Progenitor cell of endocrine pancreas (in vitro differentiated cells): ENCODE results near the gene RGP1. TPM values are rescaled to one million over a fixed set of nuclear protein-coding genes. Genes with fewer than 3 reads are reported as not detected.

Experiments used
- DNase-seq: peaks from one replicate; pipeline ENCODE4 v3.0.0; 2021; ENCODE audit warnings: low spot score; ENCODE audit not compliant: unreplicated experiment
- H3K27ac Mint-ChIP-seq: 2 replicates; pipeline ENCODE4 v1.8.0; 2021; ENCODE audit warnings: mild to moderate bottlenecking, moderate library complexity, mixed read lengths
- H3K27me3 Mint-ChIP-seq: 2 replicates; pipeline ENCODE4 v1.8.0; 2021; ENCODE audit warnings: mixed read lengths
- H3K36me3 Mint-ChIP-seq: 2 replicates; pipeline ENCODE4 v1.8.0; 2022; ENCODE audit warnings: mixed read lengths; ENCODE audit not compliant: insufficient read depth
- H3K4me1 Mint-ChIP-seq: 2 replicates; pipeline ENCODE4 v1.8.0; 2021; ENCODE audit warnings: low read depth, mixed read lengths
- H3K4me3 Mint-ChIP-seq: 2 replicates; pipeline ENCODE4 v1.8.0; 2021; ENCODE audit warnings: low read depth, mild to moderate bottlenecking, moderate library complexity, mixed read lengths
- H3K9me3 Mint-ChIP-seq: 2 replicates; pipeline ENCODE4 v1.8.0; 2021; ENCODE audit warnings: low read depth, mixed read lengths
- total RNA-seq: library from RNA; stranded (reverse); gene quantifications from 2 replicates; pipeline ENCODE4 v1.2.1, GENCODE V29; 2021
- TF ChIP-seq, protein P1 (sequence below): fragments of 200-600 bp; sonication (generic); IDR thresholded peaks from one replicate; pipeline ENCODE4 v1.5.0; 2021; ENCODE audit warnings: antibody characterized with exemption, mild to moderate bottlenecking; ENCODE audit not compliant: unreplicated experiment

RGP1 gene
- total RNA-seq, 1 donor from 2014 or later = 40.0 TPM

DNA sequence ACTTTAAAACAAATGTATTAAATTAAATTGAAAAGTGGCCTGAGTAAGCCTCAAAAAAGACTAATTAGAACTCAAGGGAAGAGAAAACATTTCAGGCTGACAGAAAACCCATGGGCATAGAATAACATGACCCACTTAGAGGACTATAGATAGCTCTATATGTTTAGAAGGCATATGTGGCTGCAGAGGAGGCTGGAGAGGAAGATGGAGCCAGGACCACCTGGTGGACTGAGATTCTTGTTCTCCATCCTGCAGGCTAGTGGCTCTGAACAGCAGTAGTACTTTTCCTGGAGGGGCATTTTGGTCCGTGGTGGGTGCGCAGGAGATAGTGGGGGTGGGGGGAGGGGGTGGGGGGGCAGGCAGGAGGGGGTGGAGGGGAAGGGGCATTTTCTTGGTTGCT, 32.0 kb downstream of the RGP1 start:
- TF ChIP-seq, protein P1, sequence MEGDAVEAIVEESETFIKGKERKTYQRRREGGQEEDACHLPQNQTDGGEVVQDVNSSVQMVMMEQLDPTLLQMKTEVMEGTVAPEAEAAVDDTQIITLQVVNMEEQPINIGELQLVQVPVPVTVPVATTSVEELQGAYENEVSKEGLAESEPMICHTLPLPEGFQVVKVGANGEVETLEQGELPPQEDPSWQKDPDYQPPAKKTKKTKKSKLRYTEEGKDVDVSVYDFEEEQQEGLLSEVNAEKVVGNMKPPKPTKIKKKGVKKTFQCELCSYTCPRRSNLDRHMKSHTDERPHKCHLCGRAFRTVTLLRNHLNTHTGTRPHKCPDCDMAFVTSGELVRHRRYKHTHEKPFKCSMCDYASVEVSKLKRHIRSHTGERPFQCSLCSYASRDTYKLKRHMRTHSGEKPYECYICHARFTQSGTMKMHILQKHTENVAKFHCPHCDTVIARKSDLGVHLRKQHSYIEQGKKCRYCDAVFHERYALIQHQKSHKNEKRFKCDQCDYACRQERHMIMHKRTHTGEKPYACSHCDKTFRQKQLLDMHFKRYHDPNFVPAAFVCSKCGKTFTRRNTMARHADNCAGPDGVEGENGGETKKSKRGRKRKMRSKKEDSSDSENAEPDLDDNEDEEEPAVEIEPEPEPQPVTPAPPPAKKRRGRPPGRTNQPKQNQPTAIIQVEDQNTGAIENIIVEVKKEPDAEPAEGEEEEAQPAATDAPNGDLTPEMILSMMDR = no peak
- no peak overlapping the region for H3K4me3 Mint-ChIP-seq
- H3K36me3 Mint-ChIP-seq = peaks cover 14% of the 10 kb centered on the region
- no peak overlapping the region for H3K27ac Mint-ChIP-seq
- peaks cover 6% of the 10 kb centered on the region for H3K4me1 Mint-ChIP-seq
- H3K9me3 Mint-ChIP-seq = no peaks in the 10 kb centered on the region
- no peak for DNase-seq
- H3K27me3 Mint-ChIP-seq = no peaks in the 10 kb centered on the region

DNA sequence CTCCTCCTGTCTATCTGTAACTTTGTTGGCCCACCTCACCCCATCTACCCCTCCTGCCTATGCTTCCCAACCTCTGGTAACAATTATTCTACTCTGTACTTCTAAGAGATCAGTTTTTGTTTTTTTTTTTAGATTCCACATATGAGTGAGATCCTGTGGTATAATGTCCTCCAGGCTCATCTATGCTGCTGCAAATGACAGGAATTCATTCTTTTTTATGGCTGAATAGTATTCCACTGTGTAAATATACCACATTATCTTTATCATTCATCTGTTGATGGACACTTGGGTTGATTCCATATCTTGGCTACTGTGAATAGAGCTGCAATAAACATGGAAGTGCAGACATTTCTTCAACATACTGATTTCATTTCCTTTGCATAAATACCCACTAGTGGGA, 34.3 kb downstream of the RGP1 start:
- H3K4me1 Mint-ChIP-seq = peaks cover 5% of the 10 kb centered on the region

DNA sequence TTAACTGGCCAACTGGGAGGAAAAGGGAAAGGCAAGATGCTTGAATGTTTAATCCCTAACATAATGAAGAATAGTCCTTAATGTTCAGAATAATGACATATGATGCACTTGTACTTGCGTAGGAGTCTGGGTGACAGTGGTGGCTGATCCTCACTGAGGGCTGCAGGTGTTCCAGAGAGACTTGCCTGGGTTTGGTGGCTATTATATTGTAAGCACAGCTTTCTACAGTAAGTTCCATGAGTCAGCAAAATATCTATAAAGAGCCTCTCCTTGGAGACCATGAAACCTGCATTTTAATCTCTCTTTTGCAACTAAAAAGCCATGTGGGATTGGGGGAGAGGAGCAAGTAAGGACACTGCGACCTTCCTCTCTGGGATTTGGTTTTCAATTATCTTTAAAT, 40.5 kb downstream of the RGP1 start:
- H3K27me3 Mint-ChIP-seq = peaks cover 3% of the 10 kb centered on the region
- no peak overlapping the region for H3K27ac Mint-ChIP-seq
- no peaks in the 10 kb centered on the region for H3K9me3 Mint-ChIP-seq
- H3K4me1 Mint-ChIP-seq = peaks cover 8% of the 10 kb centered on the region
- peaks cover 7% of the 10 kb centered on the region for H3K36me3 Mint-ChIP-seq
- H3K4me3 Mint-ChIP-seq = no peak overlapping the region
- TF ChIP-seq, protein P1 = no peak
- DNase-seq = no peak

More for the DNA sequence above, 34.3 kb downstream of the RGP1 start:
- no peak for DNase-seq
- Mint-ChIP-seq H3K27ac (no peak overlapping the region), H3K27me3 (no peaks in the 10 kb centered on the region), H3K36me3 (peaks cover 14% of the 10 kb centered on the region), H3K4me3 (no peak overlapping the region), H3K9me3 (no peaks in the 10 kb centered on the region)
- TF ChIP-seq, protein P1 = no peak

DNA sequence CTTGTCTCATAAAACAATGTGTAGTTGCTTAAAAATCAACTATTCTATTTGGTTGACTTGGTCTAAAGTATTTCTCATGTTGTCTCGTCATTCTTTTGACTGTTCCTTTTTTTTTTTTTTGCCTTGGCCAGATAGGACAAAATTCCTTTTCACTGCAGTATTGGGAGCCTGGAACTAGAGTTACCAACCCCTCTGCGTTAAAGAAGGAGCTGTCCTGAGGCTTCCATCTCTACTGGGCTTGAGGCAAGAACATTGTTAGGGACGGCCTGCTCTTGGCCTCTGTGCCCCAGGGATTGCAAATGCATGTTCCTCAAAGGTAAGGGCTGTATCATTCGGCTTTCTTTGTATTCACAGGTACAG, 40.9 kb downstream of the RGP1 start:
- H3K4me1 Mint-ChIP-seq = peaks cover 8% of the 10 kb centered on the region
- no peak overlapping the region for H3K4me3 Mint-ChIP-seq
- H3K27ac Mint-ChIP-seq = peak overlapping the region; percentile 70
- H3K27me3 Mint-ChIP-seq = peaks cover 3% of the 10 kb centered on the region
- peaks cover 6% of the 10 kb centered on the region for H3K36me3 Mint-ChIP-seq
- H3K9me3 Mint-ChIP-seq = no peaks in the 10 kb centered on the region
- TF ChIP-seq, protein P1 = no peak
- DNase-seq = no peak

DNA sequence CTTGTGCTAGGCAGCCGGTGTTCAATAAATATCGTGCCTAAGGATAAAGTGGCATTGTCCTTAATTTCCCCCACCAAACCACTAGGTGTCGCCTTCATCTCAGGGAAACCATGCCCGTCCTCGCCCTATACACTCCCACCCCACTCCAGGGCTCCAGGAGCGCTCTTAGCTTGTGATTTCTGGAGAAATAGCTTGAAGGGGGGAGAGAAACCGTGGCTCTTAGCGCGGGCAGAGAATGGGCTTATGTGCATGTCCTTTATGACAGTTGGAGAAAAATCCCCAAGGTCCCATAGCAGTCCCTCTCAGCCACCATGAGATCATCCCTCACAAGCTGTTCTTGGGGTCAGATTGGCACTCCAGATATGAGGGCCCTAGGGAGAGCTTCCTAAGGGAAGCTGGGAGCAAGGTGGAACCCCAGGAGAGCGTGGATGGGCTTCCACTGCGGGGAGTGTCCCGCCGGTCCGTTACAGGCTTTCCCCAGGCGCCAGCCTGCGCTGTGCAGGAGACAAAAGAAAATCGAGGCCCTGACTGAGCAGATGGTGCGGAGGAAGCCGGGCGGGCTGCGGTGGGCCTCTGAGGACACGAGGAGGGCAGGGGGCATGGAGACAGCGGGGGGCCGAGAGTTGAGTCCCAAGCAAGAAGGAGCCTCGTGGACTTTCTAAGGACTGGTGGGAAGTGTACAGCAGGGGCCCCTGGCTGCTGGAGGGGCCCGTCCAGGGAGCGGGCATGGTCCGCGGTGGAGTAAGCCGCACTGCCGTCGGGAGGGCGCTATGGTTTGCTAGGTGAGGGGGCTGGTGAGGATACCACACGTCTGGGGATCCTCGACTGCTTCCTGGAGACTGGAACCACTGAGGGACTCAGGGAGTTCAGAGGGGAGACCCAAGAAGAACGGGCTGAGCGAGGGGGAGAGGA, 41.6 kb downstream of the RGP1 start:
- peak overlapping the region; percentile 70 for H3K27ac Mint-ChIP-seq

More for the DNA sequence above, 41.6 kb downstream of the RGP1 start:
- TF ChIP-seq, protein P1 = peak; percentile 87
- peak overlapping the region; percentile 67 for H3K4me3 Mint-ChIP-seq
- H3K36me3 Mint-ChIP-seq = peaks cover 5% of the 10 kb centered on the region
- peak; percentile 50 for DNase-seq
- H3K4me1 Mint-ChIP-seq = peaks cover 8% of the 10 kb centered on the region
- no peaks in the 10 kb centered on the region for H3K9me3 Mint-ChIP-seq
- peaks cover 3% of the 10 kb centered on the region for H3K27me3 Mint-ChIP-seq
